Renal cortex interstitium (tissue), 11 donors: ENCODE data around the gene E2F8. TPM values are rescaled to one million over a fixed set of nuclear protein-coding genes. Genes with fewer than 3 reads are reported as not detected.
"Not testable (repeated sequence)": the region's sequence is repeated elsewhere in the genome, so short reads cannot be mapped to it uniquely, and the experiment has no call there.

ENCODE experiments used
- DNase-seq, 11 donors: peaks; one replicate each; pipeline ENCODE4 v3.0.0-alpha.2; 2013; ENCODE audit warnings: low read depth in 9 of 11, low spot score in 4 of 11; ENCODE audit errors: extremely low read depth in 1 of 11
- polyA plus RNA-seq, 3 donors: library from polyadenylated mRNA; unstranded; fragments of 120-200 nt; gene quantifications; one replicate each; pipeline ENCODE4 v1.2.1, GENCODE V29; 2013; ENCODE audit not compliant: insufficient read length in 3 of 3

E2F8 gene
- polyA plus RNA-seq, 3 donors = 7.4 to 9.3 (median 8.0) TPM

DNA sequence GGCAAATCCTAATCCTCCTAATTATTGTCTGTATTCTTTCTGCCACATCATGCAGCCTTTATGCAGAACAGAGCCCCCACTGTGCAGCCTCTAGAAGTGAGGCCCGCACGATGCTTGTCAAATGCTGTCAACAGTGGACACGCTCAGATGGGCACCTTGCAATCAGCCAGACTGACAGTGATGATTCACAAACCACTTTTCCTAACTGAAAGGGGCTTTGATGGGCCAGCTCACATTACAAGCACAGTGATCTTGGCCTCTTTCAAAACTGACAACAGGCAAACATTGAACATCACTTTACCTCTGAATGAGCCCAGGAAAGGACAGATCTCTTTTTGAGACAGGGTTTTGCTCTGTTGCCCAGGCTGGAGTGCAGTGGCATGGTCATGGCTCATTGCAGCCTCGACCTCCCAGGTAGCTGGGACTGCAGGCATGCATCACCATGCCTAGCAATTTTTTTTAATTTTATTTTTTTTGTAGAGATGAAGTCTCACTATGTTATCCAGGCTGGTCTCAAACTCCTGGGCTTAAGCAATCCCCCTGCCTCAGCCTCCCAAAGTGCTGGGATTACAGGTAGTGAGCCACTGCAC lies 18.0 kb upstream of the E2F8 start:
- DNase-seq = no peak

DNA sequence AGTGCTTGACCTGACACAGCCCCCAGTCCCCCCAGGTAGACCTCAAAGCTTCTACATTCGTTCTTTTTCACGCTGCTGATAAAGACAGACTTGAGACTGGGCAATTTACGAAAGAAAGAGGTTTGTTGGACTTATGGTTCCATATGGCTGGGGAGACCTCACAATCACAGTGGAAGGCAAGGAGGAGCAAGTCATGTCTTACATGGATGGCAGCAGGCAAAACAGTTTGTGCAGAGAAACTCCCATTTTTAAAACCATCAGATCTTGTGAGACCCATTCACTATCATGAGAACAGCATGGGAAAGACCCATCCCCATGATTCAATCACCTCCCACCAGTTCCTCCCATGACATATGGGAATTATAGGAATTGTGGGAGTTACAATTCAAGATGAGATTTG lies 13.7 kb upstream of the E2F8 start:
- not testable (repeated sequence) for DNase-seq

DNA sequence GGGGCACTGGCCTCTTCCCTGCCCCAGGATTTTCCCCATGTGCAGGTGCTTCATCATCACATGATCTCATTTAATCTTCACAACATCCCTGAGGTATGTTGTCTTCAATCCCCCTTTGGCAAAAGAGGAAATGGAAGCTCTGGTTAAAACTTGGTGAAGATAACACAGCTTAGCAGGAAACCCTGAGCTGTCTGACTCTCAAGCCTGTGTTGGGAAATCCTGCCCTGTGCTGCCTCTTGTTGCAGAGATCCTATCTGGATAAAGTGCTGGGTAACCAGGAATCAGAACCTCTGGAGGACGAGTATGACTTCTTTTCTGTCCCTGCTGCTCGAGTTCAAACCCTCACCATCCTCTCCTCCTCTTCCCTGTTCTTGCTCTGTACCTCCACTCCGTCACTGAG lies 13.1 kb upstream of the E2F8 start:
- no peak for DNase-seq

DNA sequence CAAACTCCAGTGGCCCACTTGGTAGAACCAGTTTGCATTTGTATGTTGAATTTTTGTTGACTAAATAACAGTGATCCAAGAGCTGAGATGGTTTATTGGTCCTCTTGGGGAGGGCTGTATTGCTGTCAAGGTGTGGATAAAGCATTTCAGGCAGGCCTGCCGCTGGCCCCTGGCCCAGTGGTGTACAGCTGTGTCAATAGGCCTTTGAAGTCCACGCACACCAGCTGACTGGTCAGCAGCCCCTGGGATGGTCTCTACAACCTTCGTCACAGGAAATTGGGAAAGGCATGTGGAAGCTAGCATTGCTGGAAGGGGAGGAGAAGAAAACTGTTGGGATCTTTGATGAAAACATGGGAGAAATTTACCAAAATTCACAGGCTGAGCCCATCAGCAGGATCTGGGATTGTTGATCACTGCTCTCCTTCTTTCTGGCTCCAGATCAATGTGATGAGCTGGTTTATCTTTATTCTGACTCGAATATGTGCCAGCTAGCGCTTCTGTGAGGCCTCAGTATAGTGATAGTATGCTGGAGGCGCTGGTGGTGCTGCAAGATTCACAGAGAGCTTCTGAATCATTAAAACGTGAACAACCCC lies 12.5 kb upstream of the E2F8 start:
- no peak for DNase-seq

DNA sequence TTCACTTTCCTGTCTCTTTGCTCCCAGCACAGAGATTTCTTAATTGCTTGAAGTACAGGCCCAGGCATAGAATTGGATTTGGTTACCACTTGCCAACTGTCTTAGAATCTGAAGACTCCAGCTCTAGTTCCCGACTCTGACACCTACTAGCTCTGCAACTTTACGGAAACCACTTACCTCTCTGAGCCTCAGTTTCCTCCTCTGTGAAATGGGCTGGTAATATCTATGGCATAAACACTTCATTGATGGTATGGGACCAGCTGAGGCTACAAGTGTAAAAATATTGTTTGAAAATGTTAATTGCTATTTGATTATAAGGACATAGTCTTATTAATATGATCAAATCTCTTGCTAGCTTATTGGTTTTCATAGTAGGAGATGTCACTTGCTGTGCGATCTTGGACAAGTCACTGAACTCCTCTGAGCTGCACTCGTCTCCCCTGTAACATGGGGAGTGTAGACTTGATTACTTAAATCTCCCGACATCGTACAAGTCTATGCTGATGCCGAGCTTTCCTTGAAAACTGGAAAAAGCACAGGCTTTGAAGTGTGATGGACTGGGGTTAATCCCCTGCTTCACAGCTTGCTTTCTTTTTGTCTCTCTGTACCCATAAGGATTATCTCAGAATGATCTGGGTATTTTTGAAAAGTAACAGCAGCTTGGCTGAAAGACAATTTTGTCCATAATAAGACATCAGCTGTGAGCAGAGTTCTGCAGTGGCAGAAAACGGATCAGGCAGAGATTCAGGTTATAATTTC lies 11.8 kb upstream of the E2F8 start:
- DNase-seq = no peak

DNA sequence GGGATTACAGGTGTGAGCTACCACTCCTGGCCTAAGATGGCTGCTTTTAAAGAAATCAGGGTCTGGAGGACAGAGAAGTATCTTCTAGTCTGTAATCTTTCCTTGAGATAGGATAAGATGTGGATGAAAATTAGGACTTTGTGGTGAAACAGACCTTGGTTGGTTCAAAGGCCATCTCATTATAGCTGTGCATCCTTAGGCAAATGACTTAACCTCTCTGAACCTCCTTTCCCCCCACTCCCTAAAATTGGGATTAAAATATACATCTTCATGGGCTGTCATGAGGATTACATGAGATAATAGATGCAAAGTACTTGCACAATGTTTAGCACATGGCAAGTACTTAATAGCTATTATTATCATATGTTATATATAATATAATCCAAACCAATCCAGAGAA lies 10.8 kb upstream of the E2F8 start:
- no peak for DNase-seq

DNA sequence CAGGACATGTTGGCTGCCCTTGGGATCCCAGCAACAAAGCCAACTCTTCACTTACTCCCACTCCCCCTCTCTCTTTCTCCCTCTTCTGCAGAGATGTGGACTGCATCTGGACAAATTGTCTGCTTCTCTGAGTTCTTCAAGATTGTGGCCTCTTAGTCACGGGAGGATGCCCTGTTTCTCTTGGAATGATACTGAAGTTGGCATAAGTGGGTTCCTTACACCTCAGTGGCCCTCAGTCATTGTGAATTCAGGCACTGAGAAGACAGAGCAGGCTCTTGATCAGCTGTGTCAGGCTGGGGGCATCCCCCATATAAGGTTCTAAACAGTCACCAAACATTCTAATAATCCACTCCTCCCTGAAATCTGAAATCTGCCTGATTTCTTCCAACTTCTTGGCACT lies 6.1 kb upstream of the E2F8 start:
- no peak for DNase-seq

DNA sequence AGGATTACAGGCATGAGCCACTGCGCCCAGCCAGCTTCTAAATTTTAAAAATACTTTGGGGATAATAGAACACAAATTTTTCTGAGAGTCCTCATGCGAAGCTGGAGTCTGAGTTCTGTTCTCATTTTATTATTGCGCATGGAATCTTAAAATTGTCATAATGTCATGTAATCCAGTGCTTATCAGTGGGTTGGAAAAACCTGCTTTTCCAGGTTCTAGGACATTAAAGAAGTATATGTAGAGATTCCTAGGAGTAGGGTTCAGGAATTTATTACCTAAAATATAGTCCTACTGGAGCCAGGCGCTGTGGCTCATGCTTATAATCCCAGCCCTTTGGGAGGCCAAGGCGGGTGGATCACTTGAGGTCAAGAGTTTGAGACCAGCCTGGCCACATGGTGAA lies 4.6 kb upstream of the E2F8 start:
- no peak for DNase-seq

DNA sequence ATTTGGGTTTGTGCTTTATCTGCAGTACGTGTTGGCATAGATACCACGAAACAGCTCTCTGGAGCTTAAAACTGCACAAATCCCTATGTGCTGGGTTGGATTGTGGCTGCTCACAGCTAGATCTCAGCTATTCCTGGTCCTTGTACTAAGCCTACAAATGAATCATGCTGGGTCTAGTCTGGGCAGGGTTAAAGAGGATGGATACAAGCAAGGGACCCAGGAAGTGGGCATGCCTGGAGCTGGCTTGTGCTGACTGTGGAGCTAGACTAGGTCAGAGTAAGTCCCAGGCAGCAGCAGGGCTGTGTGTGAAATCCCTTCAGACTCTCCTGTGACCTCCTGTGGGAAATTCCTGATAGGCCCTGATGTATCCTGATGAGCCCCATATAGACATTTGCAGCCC lies 3.9 kb upstream of the E2F8 start:
- DNase-seq = no peak

DNA sequence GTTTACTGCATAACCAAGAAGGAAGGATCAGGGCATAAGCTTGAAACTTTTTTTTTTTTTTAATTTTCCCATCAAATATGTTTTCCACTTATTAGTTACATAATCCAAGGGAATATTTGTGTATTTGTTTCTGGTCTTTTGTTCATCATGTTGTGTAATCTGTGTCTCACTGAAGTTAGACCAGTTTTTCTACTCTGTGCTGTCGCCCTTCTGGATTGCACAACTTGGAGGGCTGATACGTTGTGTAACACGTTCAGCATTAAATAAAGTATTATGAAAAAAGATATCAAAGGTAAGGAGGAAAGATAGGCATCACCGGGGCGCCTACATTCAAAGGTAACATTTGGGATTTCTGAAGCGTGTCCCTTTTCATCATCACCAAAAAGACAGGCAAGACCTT lies 3.3 kb upstream of the E2F8 start:
- no peak for DNase-seq

DNA sequence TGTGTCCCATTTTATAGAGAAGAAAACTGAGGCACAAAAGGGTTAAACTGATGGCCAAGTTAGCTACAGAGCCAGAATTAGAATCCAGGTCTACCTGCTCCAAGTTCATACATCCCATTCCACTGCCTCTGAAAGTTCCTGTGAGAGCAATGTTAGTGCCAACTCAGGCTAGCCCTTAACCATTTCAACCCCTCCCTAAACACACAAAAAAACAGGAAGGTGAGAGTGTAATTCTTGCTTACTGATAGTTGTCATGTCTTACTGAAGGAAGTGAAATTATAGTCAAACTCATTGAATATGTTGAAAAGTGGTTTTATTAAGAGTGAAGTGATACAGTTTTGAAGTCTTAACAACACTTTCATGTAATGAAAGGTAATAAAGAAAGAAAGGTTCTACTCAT lies 2.9 kb upstream of the E2F8 start:
- no peak for DNase-seq

DNA sequence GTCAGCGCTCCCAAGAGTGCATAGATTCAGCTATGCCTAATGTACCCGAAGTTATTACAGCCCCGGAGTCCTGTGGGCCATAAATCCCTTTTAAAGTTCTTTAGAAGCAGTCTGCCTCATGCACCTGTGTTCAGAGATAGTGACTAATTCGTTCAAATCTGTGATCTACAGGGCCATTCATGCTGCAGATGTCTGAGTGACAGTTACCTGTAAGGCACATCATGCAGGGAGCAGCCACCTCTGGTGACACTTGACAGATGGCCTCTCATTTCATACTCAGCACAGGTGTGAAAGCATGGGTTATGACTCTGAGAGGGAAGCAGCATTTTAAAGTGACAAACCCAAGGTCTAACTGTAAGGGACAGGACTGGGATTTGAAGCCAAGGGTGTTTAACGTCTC lies 2.4 kb upstream of the E2F8 start:
- DNase-seq = no peak

DNA sequence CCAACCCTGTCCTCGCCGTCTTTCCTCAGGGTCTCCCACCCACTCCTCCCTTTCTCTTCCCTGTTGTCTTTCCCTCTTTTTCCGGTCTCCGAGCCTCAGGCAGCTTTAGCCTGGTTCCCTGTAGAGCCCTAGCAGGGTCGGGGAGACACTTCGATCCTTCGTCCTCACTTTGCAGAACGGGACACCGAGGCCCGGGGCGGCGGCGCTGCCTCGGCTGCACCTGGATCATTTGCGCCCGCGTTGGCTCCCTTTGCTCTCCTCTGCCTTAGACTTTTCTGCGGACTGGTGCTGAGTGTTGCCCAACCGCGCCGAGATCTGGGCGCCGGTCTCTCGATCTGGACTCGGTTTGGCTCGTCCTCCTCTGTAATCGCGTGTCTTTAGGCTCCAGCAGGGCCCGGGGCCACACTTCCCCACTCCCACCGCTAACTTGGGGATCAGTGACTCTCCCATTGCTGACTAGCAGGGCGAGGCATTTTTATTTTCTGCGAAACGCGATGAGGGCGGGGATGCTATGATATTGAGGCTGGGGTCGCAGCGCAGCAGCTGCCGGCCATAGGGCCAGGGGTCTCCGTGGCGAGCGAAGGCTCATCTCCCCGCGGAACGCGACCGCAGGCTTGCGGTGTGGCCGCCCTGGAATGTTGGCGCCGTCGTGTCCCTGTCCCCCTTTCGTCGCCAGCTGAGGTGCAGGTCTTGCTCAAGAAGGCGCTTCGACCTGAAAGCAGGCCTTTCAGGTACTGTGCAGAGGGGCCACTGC lies 1.6 kb upstream of the E2F8 start:
- no peak for DNase-seq

DNA sequence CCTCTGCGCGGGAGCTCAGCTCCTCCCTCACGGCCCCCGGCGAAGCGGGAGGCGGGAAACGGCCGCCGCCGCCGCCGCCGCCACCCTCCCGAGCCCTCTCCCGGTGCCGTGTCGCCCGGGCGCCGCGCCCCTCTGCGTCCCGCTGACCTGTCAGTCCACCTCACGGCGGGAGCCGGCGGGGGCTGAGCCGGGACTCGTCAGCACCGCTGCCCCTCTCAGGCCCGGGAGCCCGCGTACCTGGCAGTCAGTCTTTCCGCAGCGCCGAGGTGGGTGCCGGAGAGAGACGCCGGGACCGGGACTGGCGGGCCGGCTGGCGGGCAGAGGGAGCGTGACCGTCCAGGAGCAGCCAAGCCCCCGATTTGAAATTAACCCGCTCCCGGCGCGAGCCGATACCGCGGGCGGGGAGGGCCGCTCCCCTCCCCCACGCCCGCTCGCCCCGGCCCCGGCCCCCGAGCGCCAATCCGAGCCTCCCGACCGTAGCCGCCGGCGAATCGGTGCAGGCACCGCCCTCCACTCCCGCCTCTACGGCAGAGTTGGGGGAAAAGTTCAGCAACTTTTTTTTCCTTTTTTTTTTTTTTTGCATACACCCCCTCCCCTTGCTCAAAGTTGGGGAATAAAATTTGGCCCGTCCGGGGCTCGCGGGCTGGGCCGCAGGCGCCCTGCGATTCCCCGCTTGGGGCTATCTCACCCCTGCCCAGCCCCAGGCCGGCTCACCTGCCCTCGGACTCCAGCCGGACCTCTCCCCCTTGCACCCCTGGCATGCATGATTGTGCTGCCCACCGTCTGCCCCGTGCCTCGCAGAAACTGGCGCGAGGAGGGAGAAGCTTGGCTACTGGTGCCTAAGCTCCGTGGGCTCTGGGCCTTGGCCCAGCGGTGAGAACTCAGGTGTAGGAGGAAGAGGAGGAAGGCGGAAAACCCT lies 774 bp upstream of the E2F8 start:
- DNase-seq = peak in 1 of 11 donors; percentile 29

DNA sequence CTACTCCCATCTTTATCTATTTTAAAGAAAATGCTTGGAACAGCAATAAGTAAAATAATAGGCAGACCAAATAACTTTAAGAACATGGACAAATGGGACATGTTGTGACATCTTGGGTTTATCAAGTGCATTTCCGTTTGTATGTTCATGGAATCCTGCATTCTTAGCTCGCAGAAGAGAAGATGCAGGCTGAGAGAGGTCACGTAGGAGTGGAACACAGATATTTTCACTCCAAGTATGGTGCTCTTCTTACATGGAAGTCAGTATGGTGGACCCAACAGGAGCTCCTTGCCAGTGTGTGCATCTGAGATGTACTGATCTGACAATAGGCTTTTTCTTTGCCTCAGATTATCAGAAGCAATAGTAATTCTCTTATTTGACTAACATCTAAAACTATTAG lies 1.7 kb downstream of the E2F8 start:
- DNase-seq = no peak

DNA sequence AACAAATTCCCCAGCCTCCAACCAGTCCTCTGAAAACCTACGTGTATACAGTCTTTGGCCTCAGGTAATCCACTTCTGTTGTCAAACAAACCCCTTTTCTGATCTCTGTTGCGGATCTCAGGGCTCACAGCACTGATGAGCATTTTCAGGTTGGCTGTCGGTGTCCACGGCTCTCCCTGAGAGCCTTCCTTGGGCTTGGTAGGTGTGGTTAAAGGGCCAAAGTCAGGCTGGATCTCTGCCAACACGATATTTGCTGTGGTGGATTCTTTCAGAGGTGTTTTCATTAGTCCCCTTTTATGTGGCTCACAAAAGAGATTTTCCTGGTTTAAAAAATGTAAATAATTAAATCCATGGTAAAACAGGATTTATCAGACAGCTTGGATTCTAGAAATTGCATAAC lies 2.9 kb downstream of the E2F8 start:
- DNase-seq = no peak

DNA sequence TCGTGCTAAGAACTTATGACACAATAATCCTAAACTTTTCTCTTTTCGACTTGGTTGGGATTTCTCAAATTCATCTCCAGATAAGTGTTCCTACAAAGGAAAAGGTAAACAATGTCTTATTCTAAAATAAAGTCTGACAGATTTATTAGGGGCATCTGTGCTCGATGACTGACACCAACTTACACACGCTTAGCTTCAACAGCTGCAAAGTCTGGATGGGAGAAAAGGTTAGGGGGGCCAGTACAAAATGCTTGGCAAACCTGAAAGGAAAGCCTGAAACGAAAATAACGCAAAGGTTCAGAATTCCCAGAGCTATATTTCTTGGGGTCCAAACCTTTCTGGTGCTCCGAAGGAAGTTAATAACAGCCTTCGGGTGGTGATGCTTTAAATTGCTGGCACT lies 3.4 kb downstream of the E2F8 start:
- no peak for DNase-seq

DNA sequence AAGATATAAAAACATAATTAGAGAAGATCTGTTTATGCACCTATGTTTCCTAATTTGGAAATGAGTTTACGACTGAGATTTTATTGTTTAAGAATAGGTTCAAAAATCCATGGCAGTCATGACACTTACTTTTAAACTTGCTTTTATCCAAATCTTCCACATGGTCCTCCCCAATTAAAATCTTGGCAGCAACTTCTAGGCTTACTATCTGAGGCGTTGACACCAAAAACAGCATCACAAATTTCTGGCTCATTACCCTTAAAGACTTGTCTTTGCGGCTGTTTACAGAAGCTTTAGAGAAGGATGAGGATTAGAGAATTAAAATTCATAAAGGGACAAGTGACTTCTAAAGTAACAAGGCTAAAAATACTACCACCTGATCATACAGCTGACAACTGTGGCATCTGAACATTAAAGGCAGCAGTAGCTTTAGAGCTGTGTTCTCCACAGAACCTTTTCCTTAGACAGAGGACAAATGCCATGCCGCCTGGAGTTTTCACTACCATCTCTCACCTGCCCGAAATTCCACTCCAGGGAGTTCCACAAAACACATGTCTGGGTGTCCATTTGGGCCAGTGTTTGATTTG lies 6.4 kb downstream of the E2F8 start:
- DNase-seq = no peak
